Panc1 (cell line): ENCODE data around the gene UGGT2. TPM values are rescaled to one million over a fixed set of nuclear protein-coding genes. Genes with fewer than 3 reads are reported as not detected.
"Not testable (repeated sequence)": the region's sequence is repeated elsewhere in the genome, so short reads cannot be mapped to it uniquely, and the experiment has no call there.

Experiments
- ATAC-seq: fragments of 200-7000 bp; cut with Tn5 transposase; 2 replicates; pipeline ENCODE4 v1.9.1; 2020; ENCODE audit warnings: mild to moderate bottlenecking, moderate library complexity
- BruUV-seq: library from RNA; stranded (reverse); fragments of 400-500 nt; replicated peaks from 2 replicates; lab custom pipeline; 2021; lab: Mats Ljungman, UMichigan
- CTCF ChIA-PET: fragments of 300-600 bp; sonication (Branson Sonifier 250); formaldehyde crosslinking; loops from one replicate; lab custom pipeline; 2022; ENCODE audit warnings: antibody characterized with exemption; lab: Charles Lee
- POLR2A ChIA-PET: fragments of 300-600 bp; sonication (Branson Sonifier 250); formaldehyde crosslinking; loops from one replicate; lab custom pipeline; 2022; ENCODE audit warnings: antibody characterized with exemption; lab: Charles Lee
- DNase-seq: peaks from one replicate; pipeline ENCODE4 v3.0.0-alpha.2; 2010; ENCODE audit warnings: low read depth, low spot score
- H3K27ac ChIP-seq: 2 replicates; pipeline ENCODE4 v1.5.1; 2011; ENCODE audit warnings: mild to moderate bottlenecking, low read length, inconsistent platforms
- H3K27me3 ChIP-seq: fragments of 200-500 bp; sonication (Bioruptor generic); 2 replicates; pipeline ENCODE4 v1.6.0; 2014; ENCODE audit warnings: low read length, inconsistent platforms; ENCODE audit not compliant: control insufficient read depth, insufficient read depth
- H3K36me3 ChIP-seq: fragments of 200-500 bp; sonication (Bioruptor generic); 2 replicates; pipeline ENCODE4 v1.5.1; 2014; ENCODE audit warnings: inconsistent platforms, mild to moderate bottlenecking, low read length, moderate library complexity; ENCODE audit not compliant: control insufficient read depth, insufficient read depth
- H3K4me1 ChIP-seq: 2 replicates; pipeline ENCODE4 v1.5.1; 2011; ENCODE audit warnings: inconsistent platforms, mild to moderate bottlenecking, low read length, moderate library complexity; ENCODE audit not compliant: control insufficient read depth, insufficient read depth
- H3K4me3 ChIP-seq, 2 experiments: 2 replicates each; pipeline ENCODE4 v1.5.1; 2011 to 2012; ENCODE audit warnings: low read depth in 2 of 2, low read length in 2 of 2, mild to moderate bottlenecking in 2 of 2, inconsistent platforms in 1 of 2, moderate library complexity in 1 of 2
- H3K9me3 ChIP-seq: fragments of 200-500 bp; sonication (Bioruptor generic); 2 replicates; pipeline ENCODE4 v1.5.1; 2014; ENCODE audit warnings: low read depth, mild to moderate bottlenecking, inconsistent platforms, low read length, moderate library complexity; ENCODE audit not compliant: control insufficient read depth, insufficient read depth
- POLR2AphosphoS5 ChIP-seq: IDR thresholded peaks from 2 replicates; pipeline ENCODE4 v1.6.1; 2012; ENCODE audit warnings: mild to moderate bottlenecking, low read depth, low read length, moderate library complexity
- SIN3A ChIP-seq: IDR thresholded peaks from 2 replicates; pipeline ENCODE4 v1.6.1; 2012; ENCODE audit warnings: low read depth, mild to moderate bottlenecking, low read length, moderate library complexity, borderline replicate concordance; ENCODE audit not compliant: insufficient read depth
- TCF7L2 ChIP-seq: IDR thresholded peaks from 2 replicates; pipeline ENCODE4 v1.6.1; 2011; ENCODE audit warnings: mild to moderate bottlenecking, low read depth, low read length, inconsistent platforms
- in situ Hi-C: cut with HindIII; loops from 2 replicates; pipeline ENCODE4 v1.10.0; 2016; ENCODE audit warnings: low sequenced_read_pairs, low pct_unique_long_range_greater_than_20kb
- intact Hi-C: fragments of 100-400 bp; cut with micrococcal nuclease; formaldehyde crosslinking; loops from one replicate; pipeline ENCODE4 v1.10.0; 2022; ENCODE audit not compliant: unreplicated experiment
- total RNA-seq: library from RNA; stranded (reverse); gene quantifications from one replicate; pipeline ENCODE4 v1.2.1, GENCODE V29; 2021; ENCODE audit not compliant: unreplicated experiment
- TF ChIP-seq, protein P1 (sequence below): fragments of 450-650 bp; IDR thresholded peaks from 2 replicates; pipeline ENCODE4 v1.5.1; 2017; ENCODE audit warnings: mild to moderate bottlenecking
- TF ChIP-seq, protein P2 (sequence below), 2 experiments: IDR thresholded peaks; 2 replicates each; pipeline ENCODE4 v1.6.1; 2011 to 2012; ENCODE audit warnings: low read depth in 2 of 2, control low read depth in 1 of 2, low read length in 1 of 2, mild to moderate bottlenecking in 1 of 2, moderate library complexity in 1 of 2; ENCODE audit not compliant: insufficient read depth in 1 of 2

The UGGT2 gene
- total RNA-seq, 1 experiment from 2014 or later = 22.9 TPM

DNA sequence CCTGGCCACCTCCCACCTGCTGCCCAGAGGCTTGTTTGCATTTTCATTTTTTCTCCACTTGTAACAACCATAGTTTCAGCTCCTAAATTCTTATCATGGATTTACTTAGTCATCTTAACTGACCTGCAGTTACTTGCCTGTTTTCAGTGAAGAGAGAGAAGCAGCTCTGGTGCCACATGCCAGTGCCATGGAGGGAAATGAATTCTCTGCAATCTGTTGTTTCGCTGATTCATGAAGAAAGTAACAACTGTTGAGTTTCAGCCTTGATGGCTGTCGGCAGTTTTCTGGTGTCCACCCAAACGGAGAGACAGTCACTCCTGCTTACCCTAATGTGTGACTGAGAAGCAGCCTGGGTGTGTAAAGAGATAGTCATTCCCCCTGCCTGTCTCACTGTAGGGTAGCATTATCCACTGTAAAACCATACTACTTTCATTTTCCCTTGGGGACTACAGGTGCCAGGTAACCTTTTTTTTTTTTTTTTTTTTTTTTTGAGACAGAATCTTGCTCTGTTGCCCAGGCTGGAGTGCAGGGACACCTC lies 260.1 kb downstream of the UGGT2 start:
- POLR2A ChIA-PET = no interaction called here
- no TSS peak for BruUV-seq

DNA sequence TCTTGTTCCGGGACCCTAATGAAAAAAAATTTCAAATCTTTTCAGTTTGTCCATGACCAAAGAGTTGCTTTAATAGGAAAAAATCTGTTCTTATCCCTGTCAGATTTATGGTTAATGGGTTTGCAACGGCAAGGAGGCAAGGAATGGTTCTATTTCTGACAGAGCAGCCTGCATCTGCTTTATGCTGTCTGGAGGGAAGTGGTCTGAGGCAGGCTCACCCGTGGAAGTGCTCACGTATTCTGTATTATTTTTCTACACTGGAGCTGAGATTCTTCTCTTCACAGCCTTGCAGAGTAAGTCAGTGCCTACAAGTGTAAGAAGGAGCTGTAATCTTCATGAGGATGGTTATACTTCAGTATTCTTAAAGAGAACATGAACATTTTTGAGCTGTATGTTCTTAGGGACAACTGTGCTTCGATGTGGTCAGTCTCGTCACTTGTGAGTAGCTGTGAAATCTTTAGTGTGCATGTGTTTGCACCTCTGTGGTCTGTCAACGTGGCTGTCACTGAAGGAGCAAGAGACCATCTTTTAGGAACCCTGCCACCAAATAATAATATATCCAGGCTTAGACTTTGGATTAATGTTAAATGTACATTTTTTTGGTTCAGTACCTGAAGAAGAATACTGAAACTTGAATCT lies 262.0 kb downstream of the UGGT2 start:
- DNase-seq = no peak
- H3K27me3 ChIP-seq = no peaks in the 10 kb centered on the region
- in situ Hi-C loops = no loop called here
- no peaks in the 10 kb centered on the region for H3K36me3 ChIP-seq
- H3K27ac ChIP-seq = no peak overlapping the region
- ATAC-seq = no peak
- H3K4me3 ChIP-seq = no peak overlapping the region
- no peak for TF ChIP-seq SIN3A
- no peak for TF ChIP-seq POLR2AphosphoS5
- no peak for TF ChIP-seq TCF7L2
- BruUV-seq = no TSS peak
- intact Hi-C loops = no loop called here
- CTCF ChIA-PET = no interaction called here
- POLR2A ChIA-PET = interaction anchor here (0.9 kb wide), 1 partner anchor 10 kb away, joined by 3 read pairs; no protein-coding TSS in a partner anchor
- no peaks in the 10 kb centered on the region for H3K4me1 ChIP-seq
- no peaks in the 10 kb centered on the region for H3K9me3 ChIP-seq

More for the DNA sequence above, 260.1 kb downstream of the UGGT2 start:
- ATAC-seq (no peak), DNase-seq (no peak)
- H3K36me3 ChIP-seq = no peaks in the 10 kb centered on the region
- H3K27me3 ChIP-seq = no peaks in the 10 kb centered on the region
- in situ Hi-C loops = no loop called here
- no peaks in the 10 kb centered on the region for H3K9me3 ChIP-seq
- TF ChIP-seq TCF7L2 (no peak), POLR2AphosphoS5 (no peak), SIN3A (no peak)
- TF ChIP-seq, protein P1, sequence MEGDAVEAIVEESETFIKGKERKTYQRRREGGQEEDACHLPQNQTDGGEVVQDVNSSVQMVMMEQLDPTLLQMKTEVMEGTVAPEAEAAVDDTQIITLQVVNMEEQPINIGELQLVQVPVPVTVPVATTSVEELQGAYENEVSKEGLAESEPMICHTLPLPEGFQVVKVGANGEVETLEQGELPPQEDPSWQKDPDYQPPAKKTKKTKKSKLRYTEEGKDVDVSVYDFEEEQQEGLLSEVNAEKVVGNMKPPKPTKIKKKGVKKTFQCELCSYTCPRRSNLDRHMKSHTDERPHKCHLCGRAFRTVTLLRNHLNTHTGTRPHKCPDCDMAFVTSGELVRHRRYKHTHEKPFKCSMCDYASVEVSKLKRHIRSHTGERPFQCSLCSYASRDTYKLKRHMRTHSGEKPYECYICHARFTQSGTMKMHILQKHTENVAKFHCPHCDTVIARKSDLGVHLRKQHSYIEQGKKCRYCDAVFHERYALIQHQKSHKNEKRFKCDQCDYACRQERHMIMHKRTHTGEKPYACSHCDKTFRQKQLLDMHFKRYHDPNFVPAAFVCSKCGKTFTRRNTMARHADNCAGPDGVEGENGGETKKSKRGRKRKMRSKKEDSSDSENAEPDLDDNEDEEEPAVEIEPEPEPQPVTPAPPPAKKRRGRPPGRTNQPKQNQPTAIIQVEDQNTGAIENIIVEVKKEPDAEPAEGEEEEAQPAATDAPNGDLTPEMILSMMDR = no peak
- TF ChIP-seq, protein P2, sequence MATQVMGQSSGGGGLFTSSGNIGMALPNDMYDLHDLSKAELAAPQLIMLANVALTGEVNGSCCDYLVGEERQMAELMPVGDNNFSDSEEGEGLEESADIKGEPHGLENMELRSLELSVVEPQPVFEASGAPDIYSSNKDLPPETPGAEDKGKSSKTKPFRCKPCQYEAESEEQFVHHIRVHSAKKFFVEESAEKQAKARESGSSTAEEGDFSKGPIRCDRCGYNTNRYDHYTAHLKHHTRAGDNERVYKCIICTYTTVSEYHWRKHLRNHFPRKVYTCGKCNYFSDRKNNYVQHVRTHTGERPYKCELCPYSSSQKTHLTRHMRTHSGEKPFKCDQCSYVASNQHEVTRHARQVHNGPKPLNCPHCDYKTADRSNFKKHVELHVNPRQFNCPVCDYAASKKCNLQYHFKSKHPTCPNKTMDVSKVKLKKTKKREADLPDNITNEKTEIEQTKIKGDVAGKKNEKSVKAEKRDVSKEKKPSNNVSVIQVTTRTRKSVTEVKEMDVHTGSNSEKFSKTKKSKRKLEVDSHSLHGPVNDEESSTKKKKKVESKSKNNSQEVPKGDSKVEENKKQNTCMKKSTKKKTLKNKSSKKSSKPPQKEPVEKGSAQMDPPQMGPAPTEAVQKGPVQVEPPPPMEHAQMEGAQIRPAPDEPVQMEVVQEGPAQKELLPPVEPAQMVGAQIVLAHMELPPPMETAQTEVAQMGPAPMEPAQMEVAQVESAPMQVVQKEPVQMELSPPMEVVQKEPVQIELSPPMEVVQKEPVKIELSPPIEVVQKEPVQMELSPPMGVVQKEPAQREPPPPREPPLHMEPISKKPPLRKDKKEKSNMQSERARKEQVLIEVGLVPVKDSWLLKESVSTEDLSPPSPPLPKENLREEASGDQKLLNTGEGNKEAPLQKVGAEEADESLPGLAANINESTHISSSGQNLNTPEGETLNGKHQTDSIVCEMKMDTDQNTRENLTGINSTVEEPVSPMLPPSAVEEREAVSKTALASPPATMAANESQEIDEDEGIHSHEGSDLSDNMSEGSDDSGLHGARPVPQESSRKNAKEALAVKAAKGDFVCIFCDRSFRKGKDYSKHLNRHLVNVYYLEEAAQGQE (IDR thresholded peaks at IDR 0.05; ENCODE audit: insufficient read depth in 1 of 2, low read depth in 2 of 2, low read length in 1 of 2) = no peak
- CTCF ChIA-PET = no interaction called here
- H3K27ac ChIP-seq = no peak overlapping the region
- H3K4me3 ChIP-seq = no peak overlapping the region
- no peaks in the 10 kb centered on the region for H3K4me1 ChIP-seq
- intact Hi-C loops = no loop called here

DNA sequence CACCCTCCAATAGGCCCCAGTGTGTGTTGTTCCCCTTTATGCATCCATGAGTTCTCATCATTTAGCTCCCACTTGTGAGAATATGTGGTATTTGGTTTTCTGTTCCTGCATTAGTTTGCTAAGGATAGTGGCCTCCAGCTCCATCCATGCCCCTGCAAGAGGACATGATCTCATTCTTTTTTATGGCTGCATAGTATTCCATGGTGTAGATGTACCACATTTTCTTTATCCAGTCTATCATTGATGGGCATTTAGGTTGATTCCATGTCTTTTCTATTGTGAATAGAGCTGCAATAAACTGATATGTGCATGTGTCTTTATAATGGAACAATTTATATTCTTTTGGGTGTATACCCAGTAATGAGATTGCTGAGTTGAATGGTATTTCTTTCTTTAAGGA lies 263.9 kb downstream of the UGGT2 start:
- CTCF ChIA-PET, H3K4me1 ChIP-seq, intact Hi-C loops, DNase-seq, H3K36me3 ChIP-seq, BruUV-seq, H3K27me3 ChIP-seq, ATAC-seq, in situ Hi-C loops, H3K9me3 ChIP-seq, H3K27ac ChIP-seq, H3K4me3 ChIP-seq, POLR2A ChIA-PET: not testable (repeated sequence)
